ENCODE measurements around the gene PHF20.
"Not testable (repeated sequence)": the region's sequence is repeated elsewhere in the genome, so short reads cannot be mapped to it uniquely, and the experiment has no call there.

Gene PHF20

GRCh38 chr20:35772563-35773058 lies 796 bp downstream of the PHF20 start:
- peak overlapping the region; percentile 82 for H3K4me3 ChIP-seq (ENCODE audit: low read depth, low read length)
- no peak for DNase-seq (ENCODE audit: low read depth)

- no peak for DNase-seq (ENCODE audit: low read depth)
- H3K4me3 ChIP-seq (ENCODE audit: low read depth, low read length): peak overlapping the region; percentile 82
These were observed 1.4 kb downstream of the PHF20 start for GRCh38 chr20:35773154-35773751.

- H3K4me3 ChIP-seq (ENCODE audit: low read depth, low read length): no peak overlapping the region
- DNase-seq (ENCODE audit: low read depth): no peak
These were observed 2.6 kb downstream of the PHF20 start for GRCh38 chr20:35774391-35774790.

GRCh38 chr20:35776513-35777101 lies 4.8 kb downstream of the PHF20 start:
- no peak overlapping the region for H3K4me3 ChIP-seq (ENCODE audit: low read depth, low read length)
- DNase-seq (ENCODE audit: low read depth): no peak

GRCh38 chr20:35783811-35784210 lies 12.0 kb downstream of the PHF20 start:
- not testable (repeated sequence) for DNase-seq (ENCODE audit: low read depth); H3K4me3 ChIP-seq (ENCODE audit: low read depth, low read length)

- not testable (repeated sequence) for H3K4me3 ChIP-seq (ENCODE audit: low read depth, low read length); DNase-seq (ENCODE audit: low read depth)
These were observed 13.7 kb downstream of the PHF20 start for GRCh38 chr20:35785541-35785940.

- H3K4me3 ChIP-seq (ENCODE audit: low read depth, low read length): no peak overlapping the region
- no peak for DNase-seq (ENCODE audit: low read depth)
These were observed 17.0 kb downstream of the PHF20 start for GRCh38 chr20:35788796-35789195.

GRCh38 chr20:35791097-35791496 lies 19.3 kb downstream of the PHF20 start:
- DNase-seq (ENCODE audit: low read depth): no peak
- H3K4me3 ChIP-seq (ENCODE audit: low read depth, low read length): no peak overlapping the region

- H3K4me3 ChIP-seq (ENCODE audit: low read depth, low read length): no peak overlapping the region
- peak; percentile 37 for DNase-seq (ENCODE audit: low read depth)
These were observed 20.0 kb downstream of the PHF20 start for GRCh38 chr20:35791821-35792220.

GRCh38 chr20:35792740-35793139 lies 20.9 kb downstream of the PHF20 start:
- no peak overlapping the region for H3K4me3 ChIP-seq (ENCODE audit: low read depth, low read length)
- no peak for DNase-seq (ENCODE audit: low read depth)

- no peak overlapping the region for H3K4me3 ChIP-seq (ENCODE audit: low read depth, low read length)
- DNase-seq (ENCODE audit: low read depth): no peak
These were observed 24.8 kb downstream of the PHF20 start for GRCh38 chr20:35796571-35796970.

GRCh38 chr20:35801865-35802264 lies 30.1 kb downstream of the PHF20 start:
- DNase-seq (ENCODE audit: low read depth): no peak
- no peak overlapping the region for H3K4me3 ChIP-seq (ENCODE audit: low read depth, low read length)

GRCh38 chr20:35806075-35806474 lies 34.3 kb downstream of the PHF20 start:
- no peak overlapping the region for H3K4me3 ChIP-seq (ENCODE audit: low read depth, low read length)
- DNase-seq (ENCODE audit: low read depth): no peak

GRCh38 chr20:35807877-35808276 lies 36.1 kb downstream of the PHF20 start:
- H3K4me3 ChIP-seq (ENCODE audit: low read depth, low read length): no peak overlapping the region
- no peak for DNase-seq (ENCODE audit: low read depth)

GRCh38 chr20:35820715-35821114 lies 48.9 kb downstream of the PHF20 start:
- no peak for DNase-seq (ENCODE audit: low read depth)

GRCh38 chr20:35821807-35822242 lies 50.0 kb downstream of the PHF20 start:
- no peak overlapping the region for H3K4me3 ChIP-seq (ENCODE audit: low read depth, low read length)
- no peak for DNase-seq (ENCODE audit: low read depth)

More at GRCh38 chr20:35820715-35821114, 48.9 kb downstream of the PHF20 start:
- no peak overlapping the region for H3K4me3 ChIP-seq (ENCODE audit: low read depth, low read length)

- H3K4me3 ChIP-seq (ENCODE audit: low read depth, low read length): no peak overlapping the region
- DNase-seq (ENCODE audit: low read depth): no peak
These were observed 51.3 kb downstream of the PHF20 start for GRCh38 chr20:35823147-35823546.

GRCh38 chr20:35823937-35824336 lies 52.1 kb downstream of the PHF20 start:
- no peak for DNase-seq (ENCODE audit: low read depth)
- H3K4me3 ChIP-seq (ENCODE audit: low read depth, low read length): no peak overlapping the region

- H3K4me3 ChIP-seq (ENCODE audit: low read depth, low read length): no peak overlapping the region
- no peak for DNase-seq (ENCODE audit: low read depth)
These were observed 54.7 kb downstream of the PHF20 start for GRCh38 chr20:35826397-35826998.

GRCh38 chr20:35828434-35828833 lies 56.6 kb downstream of the PHF20 start:
- H3K4me3 ChIP-seq (ENCODE audit: low read depth, low read length): no peak overlapping the region
- DNase-seq (ENCODE audit: low read depth): no peak

GRCh38 chr20:35828916-35829315 lies 57.1 kb downstream of the PHF20 start:
- H3K4me3 ChIP-seq (ENCODE audit: low read depth, low read length): no peak overlapping the region
- no peak for DNase-seq (ENCODE audit: low read depth)
